Adrenal gland (tissue), 5 donors: ENCODE results near the gene MUC13.

Experiments used
- POLR2A ChIP-seq, 2 donors: fragments of 450-650 bp; IDR thresholded peaks; one replicate each; pipeline ENCODE4 v1.6.1; 2017; ENCODE audit warnings: antibody characterized with exemption in 2 of 2, mild to moderate bottlenecking in 2 of 2, moderate library complexity in 1 of 2
- TF ChIP-seq, protein P1 (sequence below), 6 experiments: fragments of 450-650 bp in 4 of 6; fragments of 200-600 bp in 2 of 6; sonication (generic) in 1 of 6; IDR thresholded peaks; 1 replicate in 5 of 6; 2 replicates in 1 of 6; pipeline versions ENCODE4 v1.5.1 to v1.8.0; 2016 to 2021; ENCODE audit warnings: antibody characterized with exemption in 6 of 6, mild to moderate bottlenecking in 2 of 6, moderate library complexity in 1 of 6
- donor health status: DM: no; HTN: no; CAD: no.

DNA sequence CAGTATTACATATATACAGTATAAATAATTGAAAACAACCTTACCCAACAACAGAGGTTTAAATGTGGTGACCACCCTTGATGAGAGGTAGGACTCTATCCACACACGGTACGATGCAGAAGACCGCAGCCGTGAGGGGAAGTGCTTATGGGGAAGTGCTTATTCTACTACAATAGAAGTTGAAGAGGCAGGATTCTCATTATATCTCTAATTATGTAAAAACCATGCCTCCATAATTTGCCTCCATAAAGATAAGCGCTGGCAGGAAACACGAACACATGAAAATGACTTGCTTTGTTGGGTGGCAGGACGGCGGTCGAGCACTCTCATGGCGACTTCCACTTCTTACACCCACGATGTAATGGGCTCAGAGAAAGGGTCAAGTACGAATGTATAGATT lies 7.2 kb upstream of the MUC13 start:
- TF ChIP-seq, protein P1, sequence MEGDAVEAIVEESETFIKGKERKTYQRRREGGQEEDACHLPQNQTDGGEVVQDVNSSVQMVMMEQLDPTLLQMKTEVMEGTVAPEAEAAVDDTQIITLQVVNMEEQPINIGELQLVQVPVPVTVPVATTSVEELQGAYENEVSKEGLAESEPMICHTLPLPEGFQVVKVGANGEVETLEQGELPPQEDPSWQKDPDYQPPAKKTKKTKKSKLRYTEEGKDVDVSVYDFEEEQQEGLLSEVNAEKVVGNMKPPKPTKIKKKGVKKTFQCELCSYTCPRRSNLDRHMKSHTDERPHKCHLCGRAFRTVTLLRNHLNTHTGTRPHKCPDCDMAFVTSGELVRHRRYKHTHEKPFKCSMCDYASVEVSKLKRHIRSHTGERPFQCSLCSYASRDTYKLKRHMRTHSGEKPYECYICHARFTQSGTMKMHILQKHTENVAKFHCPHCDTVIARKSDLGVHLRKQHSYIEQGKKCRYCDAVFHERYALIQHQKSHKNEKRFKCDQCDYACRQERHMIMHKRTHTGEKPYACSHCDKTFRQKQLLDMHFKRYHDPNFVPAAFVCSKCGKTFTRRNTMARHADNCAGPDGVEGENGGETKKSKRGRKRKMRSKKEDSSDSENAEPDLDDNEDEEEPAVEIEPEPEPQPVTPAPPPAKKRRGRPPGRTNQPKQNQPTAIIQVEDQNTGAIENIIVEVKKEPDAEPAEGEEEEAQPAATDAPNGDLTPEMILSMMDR (IDR thresholded peaks at IDR 0.05) = no peak
- TF ChIP-seq POLR2A (IDR thresholded peaks at IDR 0.05) = no peak
